Dermis microvascular lymphatic vessel endothelial cell (primary cell): Measurements from ENCODE around the gene PHF19. TPM values are rescaled to one million over a fixed set of nuclear protein-coding genes. Genes with fewer than 3 reads are reported as not detected.

Source experiments
- DNase-seq, 2 donors: peaks; one replicate each; pipeline versions ENCODE4 v3.0.0 to v3.0.0-alpha.2; 2010; ENCODE audit warnings: low read depth in 2 of 2
- total RNA-seq: library from RNA; depleted of rRNA; stranded (reverse); fragments of >200 nt; gene quantifications from 2 replicates; pipeline ENCODE4 v1.2.1, GENCODE V29; 2014

Gene PHF19
- total RNA-seq, 1 donor from 2014 or later, result 32.1 TPM

GRCh38 chr9:120913647-120914264 is 36.8 kb upstream of the PHF19 start:
- peak in 1 of 2 donors; percentile 23 for DNase-seq

DNA sequence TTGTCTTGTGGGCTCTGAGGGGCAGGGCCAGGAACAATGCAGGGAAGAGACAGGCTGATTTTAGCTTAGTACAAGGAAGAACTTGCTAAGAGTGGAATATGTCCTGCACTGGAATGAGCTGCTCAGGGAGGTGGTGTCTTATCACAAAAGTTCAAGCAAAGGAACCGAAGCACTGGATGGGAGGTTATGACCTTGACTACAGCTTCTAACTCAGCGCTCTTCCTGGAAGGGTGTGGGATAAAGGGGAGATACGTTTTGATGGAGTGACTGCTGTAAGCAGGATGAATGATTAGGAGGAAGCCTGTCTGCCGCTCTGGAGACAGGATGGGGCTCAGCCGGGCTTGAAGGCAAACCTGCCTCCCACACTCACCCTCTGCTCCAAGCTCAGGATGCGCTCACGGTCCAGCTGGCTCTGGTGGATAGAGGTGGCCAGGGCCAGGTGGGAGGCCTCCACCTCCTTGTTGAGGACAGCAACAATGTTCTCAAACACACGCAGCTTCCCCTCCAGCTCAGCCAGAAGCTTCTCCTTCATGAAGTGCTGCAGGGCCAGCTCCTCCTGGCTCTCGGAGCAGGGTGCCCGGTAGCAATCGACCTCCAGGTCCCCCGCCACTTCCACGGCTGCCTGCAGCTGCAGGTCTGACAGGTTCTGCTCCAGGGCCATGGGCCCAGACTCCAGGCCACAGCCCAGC is 36.1 kb upstream of the PHF19 start:
- DNase-seq, result no peak

GRCh38 chr9:120911295-120911837 is 34.4 kb upstream of the PHF19 start:
- no peak for DNase-seq

- DNase-seq, result no peak
Observed at GRCh38 chr9:120910643-120911042, 33.7 kb upstream of the PHF19 start.

DNA sequence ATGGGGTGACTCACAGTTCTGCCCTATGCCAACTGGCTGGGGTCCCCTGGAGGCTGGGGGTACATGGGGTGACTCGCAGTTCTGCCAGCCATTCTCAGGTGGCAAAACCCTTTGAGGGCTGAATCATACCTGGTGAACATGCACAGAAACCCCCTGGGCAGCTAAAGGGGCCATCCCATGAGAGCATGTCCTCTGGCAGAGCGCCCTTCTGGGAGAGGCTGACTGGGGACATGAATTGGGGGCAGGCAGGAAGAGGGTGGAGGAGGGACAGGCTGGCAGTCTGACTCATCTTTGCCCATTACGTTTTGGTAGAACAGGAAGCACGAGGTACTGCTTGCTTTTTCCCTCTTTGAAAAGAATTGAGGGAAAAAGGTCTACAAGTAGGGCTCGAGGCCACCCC is 32.9 kb upstream of the PHF19 start:
- peak; percentile 47 to 53 for DNase-seq

DNA sequence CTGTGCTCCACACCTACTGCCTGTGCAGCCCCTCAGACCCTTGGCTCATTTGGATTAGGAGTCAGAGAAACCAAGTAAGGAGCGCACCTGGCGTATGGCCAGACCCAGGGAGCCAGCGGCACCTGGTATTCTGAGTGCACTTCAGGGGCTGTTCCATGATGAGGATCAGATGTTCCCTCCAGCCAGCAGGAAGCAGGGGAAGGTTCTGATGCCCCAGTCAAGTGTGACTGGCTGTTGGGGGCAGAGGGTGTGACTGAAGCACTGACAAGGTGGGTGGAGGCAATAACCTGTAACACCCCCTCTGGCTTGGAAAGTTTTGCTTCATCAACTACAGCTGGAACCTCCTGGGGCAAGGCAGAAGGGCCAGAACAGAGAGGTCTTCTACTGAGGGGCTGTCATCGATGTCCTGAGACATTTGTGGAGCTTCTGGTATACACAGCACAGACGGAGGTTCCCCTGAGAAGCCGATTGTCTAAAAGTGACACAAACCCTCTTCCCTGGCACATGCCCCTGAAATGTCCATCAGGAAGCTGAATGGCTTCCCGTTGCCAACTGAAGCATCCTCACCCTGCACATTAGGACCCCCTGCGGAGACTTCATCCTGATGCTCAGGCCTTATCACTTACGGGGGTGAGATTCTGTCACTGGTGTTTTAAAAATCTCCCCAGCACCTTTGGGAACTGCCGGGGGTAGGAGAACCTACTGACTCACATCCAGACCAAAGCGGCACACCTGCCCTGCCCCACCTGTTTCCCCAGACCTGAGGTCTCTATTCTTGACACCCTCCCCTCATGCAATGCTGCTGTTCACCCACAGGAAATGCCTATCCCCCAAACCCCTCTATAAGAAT is 28.6 kb upstream of the PHF19 start:
- no peak for DNase-seq

- DNase-seq, result no peak
Observed at GRCh38 chr9:120904978-120905301, 28.0 kb upstream of the PHF19 start.

- DNase-seq, result no peak
Observed at GRCh38 chr9:120904061-120904977, 27.3 kb upstream of the PHF19 start.

DNA sequence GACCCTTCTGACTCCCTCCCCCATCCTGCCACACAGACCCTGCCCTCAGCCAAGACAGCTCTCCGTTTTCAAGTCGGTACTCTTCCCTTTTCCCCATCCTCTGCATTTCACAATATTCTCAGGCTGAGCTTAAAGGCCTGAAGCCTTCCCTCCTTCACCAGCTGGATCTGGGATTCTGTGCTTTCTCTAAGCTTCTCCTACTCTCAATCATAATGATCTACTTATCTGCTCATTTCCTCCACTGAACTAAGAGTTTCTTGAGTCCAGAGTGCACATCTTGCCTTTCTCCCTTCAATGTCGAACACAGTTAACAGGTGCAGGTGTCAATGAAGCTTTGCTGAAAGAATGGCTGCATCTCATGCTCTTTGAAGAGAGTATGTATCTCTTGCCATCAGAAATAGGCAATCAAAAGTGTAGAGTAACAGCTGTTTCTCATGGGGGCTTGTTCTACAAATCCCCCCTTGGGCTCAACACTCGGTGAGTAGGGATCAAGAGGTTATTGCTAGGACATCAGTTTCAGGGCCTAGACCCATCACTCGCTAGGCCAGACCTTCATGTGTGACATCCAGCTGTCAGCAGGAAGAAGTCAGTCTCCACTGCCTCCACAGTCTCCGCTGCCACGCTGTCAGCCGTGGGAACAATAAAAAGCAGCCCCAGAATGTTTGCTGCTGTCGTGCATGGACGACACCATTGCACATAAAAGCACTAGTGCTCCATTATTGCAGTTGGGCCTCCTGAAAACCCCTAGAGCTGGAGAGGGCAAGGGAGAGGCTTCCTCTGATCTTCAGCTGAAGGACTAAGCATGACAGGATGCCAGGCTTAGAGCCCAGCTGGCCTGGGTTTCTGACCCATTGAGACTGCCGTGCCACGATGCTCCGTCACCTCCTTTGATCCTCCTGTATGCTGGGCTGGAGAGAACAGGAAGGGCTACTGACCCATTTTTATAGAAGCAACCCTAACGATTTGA is 25.9 kb upstream of the PHF19 start:
- no peak for DNase-seq

DNA sequence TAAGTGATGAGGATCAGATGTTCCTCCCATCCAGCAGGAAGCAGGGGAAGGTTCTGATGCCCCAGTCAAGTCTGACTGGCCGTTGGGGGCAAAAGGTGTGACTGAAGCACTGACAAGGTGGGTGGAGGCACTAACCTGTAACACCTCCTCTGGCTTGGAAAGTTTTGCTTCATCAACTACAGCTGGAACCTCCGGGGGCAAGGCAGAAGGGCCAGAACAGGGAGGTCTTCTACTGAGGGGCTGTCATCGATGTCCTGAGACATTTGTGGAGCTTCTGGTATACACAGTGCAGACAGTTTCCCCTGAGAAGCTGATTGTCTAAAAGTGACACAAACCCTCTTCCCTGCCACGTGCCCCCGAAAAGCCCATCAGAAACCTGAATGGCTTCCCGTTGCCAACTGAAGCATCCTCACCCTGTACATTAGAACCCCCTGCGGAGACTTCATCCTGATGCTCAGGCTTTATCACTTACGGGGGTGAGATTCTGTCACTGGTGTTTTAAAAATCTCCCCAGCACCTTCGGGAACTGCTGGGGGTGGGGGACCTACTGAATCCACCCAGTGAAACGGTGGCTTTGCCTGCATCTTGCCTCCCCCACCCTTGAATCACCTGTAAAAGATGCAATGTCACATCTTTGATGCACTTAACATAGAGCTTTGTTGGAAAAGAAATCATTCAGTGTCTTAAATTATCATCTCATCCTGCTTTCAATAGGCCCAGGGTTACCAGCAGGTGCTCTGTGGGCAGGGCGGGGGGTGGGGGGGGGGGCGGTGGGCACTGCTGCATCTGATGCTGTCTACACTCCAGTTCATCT is 25.0 kb upstream of the PHF19 start:
- DNase-seq, result no peak

GRCh38 chr9:120900824-120901223 is 23.8 kb upstream of the PHF19 start:
- DNase-seq, result no peak

- DNase-seq, result no peak
Observed at GRCh38 chr9:120899490-120900068, 22.6 kb upstream of the PHF19 start.

DNA sequence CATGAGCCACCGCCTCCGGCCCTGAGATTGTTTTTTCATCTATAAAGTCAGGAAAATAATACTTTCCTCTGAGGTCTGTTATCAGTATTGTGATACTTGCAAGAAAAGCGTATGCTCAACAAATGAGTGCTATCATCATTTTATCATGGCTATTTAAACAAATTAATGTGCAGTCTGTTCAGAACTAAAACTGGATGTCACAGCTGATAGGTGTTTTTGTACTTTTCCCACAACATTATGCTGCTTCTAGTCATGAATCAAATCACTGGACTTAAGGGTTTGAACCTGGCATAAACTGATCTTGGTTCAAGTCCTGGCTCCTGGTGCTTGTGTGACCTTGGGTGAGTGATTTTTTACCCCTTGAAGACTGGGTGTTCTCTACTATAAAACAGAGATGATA is 21.4 kb upstream of the PHF19 start:
- no peak for DNase-seq

DNA sequence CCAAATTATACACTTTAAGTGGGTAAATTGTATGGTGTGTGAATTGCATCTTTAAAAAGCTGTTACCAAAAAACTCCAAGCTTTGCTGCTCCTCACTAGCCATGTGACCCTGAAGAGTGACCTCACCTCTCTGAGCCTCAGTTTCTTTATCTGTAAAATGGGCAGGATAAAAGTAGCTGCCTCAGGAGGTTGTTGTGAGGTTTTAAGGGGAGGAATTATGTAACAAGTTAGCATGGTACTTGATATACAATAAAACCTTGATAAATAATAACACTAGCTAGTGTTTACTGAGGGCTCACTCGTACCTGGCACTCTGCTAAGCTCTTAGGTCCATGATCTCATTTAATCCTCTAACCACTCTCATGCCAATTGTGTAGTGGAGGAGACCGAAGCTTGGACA is 19.0 kb upstream of the PHF19 start:
- DNase-seq, result no peak

DNA sequence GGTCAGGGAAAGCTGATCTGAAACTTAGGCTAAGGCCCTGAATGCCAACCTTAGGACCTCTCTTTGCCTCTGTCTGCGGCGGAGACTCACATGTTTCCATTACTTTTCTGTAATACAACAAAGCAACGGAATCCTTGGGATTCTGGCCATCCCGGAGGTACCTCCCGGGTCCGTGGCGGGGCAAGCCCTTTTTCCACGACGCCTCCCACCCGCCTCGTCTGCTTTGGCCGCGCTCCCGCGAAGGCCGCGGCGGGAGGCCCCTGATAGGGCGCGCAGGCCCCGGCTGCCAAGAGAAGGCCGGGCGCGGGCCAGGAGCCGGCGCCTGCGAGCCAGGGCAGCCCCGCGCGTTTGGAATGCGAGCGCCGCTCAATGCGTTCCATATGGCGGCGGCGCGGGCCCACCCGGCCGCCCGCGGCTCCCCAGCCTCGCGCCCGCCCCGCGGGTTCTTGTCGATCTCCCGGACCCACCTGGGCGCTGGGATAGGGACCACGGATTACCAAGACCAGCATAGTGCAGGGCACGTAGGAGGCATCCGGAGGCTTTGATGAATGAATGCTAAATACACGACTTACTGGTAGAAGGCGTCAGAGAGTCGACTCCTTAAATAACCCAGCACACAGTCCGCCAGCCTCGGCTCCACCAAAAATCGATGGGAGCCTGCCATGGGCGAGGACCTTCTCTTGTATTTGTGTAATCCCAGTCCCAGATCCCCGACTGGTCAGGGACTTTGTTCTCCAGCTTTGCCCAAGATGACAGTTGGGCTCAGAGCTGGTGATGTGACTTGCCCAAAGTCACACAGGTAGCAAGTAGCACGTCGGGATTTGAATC is 17.5 kb upstream of the PHF19 start:
- DNase-seq, result peak in 1 of 2 donors; percentile 48

- no peak for DNase-seq
Observed at GRCh38 chr9:120893611-120894307, 16.8 kb upstream of the PHF19 start.
